Amygdala (tissue), 56 donors: Measurements from ENCODE around the gene ECHDC3.
"Not testable (repeated sequence)": the region's sequence is repeated elsewhere in the genome, so short reads cannot be mapped to it uniquely, and the experiment has no call there.

ENCODE experiments used
- DNase-seq, 56 donors: peaks; one replicate each; lab custom pipeline; 2025; lab: John Stamatoyannopoulos, UW

The ECHDC3 gene, protein sequence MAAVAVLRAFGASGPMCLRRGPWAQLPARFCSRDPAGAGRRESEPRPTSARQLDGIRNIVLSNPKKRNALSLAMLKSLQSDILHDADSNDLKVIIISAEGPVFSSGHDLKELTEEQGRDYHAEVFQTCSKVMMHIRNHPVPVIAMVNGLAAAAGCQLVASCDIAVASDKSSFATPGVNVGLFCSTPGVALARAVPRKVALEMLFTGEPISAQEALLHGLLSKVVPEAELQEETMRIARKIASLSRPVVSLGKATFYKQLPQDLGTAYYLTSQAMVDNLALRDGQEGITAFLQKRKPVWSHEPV

GRCh38 chr10:11742009-11742778, at the start of gene ECHDC3:
Gene ECHDC3 (plus strand): TSS chr10:11742382. CDS start chr10:11742577, 195 bp downstream.
- peak in 12 of 56 donors; percentile 2 to 43 (median 18) for DNase-seq

- no peak for DNase-seq
Observed at GRCh38 chr10:11693376-11693775, 48.8 kb upstream of the ECHDC3 start.

- no peak for DNase-seq
Observed at GRCh38 chr10:11695779-11696178, 46.4 kb upstream of the ECHDC3 start.

DNA sequence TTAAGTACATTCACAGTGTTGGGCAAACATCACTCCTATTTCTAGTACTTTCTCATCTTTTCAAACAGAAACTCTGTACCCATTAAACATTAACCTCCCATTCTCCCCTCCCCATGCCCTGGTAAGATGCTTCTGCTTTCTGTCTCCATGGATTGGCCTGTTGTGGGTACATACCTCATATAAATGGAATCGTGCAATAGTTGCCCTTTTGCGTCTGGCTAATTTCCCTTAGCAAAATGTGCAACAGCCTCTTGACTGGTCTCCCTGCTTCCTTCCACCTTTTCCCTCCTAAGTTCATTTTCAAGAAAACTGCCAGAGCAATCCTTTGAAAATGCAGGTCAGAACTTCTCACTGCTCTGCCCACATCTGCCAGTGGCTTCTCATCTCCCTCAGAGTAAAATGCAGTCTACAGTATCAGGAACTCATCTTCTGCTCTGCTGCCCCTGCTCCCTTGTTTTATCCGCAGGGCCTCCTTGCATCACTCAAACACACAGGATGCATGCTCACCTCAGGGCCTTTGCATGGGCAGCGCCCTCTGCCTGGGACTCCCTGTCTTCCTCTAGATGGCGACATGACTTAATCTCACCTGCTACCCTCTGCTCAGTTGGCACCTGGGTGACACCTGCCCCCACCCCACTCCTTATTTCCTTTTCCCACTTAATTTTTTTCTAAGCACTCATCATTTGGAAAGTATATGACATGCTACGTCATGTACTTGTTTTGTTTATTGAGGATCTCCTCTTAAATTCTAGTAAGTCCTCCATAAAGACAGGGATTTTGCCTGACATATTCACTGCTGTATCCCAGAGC, 44.3 kb upstream of the ECHDC3 start:
- DNase-seq: no peak

DNA sequence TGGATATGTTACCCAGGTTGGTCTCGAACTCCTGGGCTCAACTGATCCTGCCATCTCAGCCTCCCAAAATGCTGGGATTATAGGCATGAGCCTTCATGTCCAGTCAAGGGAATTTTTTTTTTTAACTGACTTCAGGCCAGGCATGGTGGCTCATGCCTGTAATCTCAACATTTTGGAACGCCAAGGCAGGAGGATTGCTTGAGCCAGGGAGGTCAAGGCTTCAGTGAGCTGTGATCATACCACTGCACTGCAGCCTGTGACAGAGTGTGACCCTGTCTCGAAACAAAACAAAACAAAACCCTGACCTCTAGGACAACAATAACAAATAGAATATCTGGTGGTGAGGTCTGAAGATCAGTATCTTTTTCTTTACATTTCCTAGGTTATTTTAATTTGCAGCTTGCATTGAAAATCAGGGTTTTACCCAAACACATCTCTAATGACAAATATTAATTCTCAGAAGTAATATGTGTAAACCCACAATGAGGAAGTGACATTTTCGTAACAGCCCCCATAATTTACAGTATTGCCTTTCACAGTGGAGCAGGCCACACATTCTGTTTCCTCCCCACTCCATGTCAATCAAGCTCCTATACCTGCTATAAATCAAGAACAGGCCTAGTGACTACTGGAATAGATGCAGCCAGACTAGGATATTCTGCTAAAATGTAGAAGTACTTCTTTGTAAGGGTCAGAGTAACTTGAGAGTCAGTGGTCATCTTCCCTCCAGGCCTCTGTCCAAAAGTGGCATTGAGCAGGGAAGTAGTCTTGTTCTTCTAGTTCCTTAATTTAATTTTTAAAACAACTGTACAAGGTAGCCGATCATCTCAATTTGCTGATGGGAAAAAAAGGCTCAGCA, 43.3 kb upstream of the ECHDC3 start:
- DNase-seq: no peak

GRCh38 chr10:11699550-11700097, 42.6 kb upstream of the ECHDC3 start:
- no peak for DNase-seq

- no peak for DNase-seq
Observed at GRCh38 chr10:11700539-11700938, 41.6 kb upstream of the ECHDC3 start.

GRCh38 chr10:11701451-11702095, 40.6 kb upstream of the ECHDC3 start:
- no peak for DNase-seq

- DNase-seq: no peak
Observed at GRCh38 chr10:11702264-11702663, 39.9 kb upstream of the ECHDC3 start.

DNA sequence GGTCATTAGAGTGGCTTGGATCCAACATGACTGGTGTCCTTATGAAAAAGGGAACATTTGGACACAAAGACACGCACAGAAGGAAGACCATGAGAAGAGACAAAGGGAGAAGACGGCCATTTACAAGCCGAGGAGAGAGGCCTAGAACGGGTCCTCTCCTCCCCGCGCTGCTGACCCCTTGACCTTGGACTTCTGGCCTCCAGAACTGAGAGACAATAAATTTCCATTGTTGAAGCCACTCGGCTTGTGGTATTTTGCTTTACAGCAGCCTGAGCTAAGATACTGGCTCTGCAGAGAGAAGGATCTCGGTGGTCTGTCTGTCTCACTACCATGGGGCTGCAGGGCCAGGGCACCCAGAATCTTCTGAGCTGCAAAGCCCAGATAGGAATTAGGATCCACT, 38.1 kb upstream of the ECHDC3 start:
- no peak for DNase-seq

DNA sequence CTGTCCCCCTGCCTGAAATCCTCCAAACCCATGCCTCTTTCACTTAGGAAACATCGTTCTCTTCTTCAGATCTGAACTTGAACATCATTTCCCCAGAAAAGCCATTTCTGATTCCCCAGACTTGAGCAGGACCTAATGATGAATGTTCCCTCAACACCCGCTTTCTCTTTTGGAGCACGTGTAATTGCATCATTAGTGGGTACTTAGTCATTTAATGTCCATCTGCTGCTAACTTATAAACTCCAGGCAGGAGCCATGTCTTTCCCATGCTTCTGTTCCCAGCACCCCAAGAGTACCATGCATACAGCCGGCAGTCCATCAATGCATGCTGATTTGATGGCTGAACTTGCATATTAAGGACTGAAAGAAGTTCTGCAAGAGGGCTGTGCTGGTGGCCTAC, 36.5 kb upstream of the ECHDC3 start:
- no peak for DNase-seq

DNA sequence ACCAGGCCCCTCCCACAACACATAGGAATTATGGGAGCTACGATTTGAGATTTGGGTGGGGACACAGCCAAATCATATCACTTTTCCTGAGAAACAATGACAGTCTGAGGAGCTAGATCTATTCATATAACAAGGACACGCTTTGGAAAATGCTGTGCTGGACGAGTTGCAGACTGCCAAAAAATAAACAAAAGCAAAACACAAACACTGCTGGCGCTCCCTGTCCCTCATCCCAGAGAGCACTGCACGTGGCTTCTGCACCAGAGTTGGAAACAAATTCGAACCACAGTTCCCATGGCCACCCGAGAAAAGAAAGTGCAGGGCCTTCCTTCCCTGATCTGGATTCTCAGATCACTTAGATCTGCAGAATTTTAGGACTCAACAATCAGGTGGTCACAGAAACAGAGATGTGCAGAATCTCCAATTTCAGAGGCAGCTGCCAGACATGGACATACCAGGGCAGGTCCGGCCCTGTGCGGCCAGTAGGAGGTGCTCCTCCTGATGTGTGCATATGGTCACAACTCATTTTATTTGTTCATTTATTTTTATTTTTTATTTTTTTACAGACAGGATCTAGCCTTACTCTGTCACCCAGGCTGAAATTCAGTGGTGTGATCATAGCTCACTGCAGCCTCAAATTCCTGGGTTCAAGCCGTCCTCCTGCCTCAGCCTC, 35.2 kb upstream of the ECHDC3 start:
- DNase-seq: no peak

GRCh38 chr10:11707624-11708350, 34.4 kb upstream of the ECHDC3 start:
- DNase-seq: no peak

DNA sequence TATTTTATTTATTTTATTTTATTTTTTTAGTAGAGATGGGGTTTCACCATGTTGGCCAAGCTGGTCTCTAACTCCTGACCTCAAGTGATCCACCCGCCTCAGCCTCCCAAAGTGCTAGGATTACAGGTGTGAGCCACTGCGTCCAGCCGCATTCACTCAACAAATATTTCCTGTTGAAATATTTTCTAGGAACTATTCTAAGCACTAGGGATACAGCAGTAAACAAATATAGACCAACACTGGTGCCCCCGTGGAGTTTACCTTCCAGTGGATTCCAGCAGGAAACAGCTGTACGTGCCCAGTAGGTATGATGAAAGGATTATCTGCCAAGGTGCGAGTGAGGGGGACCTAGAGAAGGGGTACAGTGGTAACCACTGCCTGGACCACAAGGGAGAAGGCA, 33.4 kb upstream of the ECHDC3 start:
- DNase-seq: not testable (repeated sequence)

DNA sequence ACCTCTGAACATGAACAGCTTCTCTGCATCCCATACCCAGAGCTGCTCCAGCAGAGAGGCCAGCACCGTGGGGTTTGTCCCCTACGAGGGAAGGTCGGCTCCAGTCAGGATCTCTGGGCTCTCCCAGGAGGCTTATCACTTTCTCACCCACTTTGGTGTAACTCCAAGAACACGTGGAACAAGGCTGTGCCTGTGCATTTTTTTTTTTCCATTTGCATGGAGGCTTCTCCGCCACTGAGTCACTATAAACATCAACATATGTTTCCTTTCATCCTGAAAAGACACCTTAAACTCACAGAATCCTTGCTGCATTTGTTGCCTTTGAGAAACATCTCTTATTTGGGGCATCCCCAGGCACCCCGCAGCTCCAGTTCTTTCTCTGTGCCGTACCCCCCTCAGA, 29.4 kb upstream of the ECHDC3 start:
- no peak for DNase-seq

DNA sequence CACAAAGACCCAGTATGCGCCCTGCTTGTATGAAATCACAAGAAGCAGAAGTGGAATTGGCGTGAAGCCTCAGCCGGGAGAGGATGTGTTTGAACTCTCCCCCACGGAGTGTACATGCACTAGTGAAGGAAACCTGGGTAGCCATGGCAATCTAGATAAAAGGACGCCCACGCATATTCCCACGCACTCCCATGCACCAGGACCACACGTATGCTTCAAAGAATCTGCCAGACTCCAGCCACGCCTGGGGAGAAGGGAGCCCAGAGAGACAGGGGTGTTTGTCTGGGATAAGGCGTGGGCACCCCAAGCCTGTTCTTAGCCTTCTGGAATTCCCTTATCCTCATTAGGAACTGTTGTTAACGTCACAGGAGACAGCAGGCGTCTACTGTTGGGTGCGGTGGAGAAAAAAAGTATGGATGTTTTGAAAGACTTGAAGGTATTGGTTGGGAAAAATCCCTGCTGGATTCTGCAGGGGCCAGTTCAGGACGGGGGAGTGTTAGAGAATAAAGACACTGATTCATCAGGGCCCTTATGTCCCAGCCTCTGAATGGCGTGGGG, 28.9 kb upstream of the ECHDC3 start:
- DNase-seq: peak in 10 of 56 donors; percentile 3 to 64 (median 23)

- DNase-seq: peak in 22 of 56 donors; percentile 9 to 61 (median 28)
Observed at GRCh38 chr10:11713963-11714362, 28.2 kb upstream of the ECHDC3 start.
